Fibroblast of lung (primary cell): ENCODE results near the gene ZNF319.

ENCODE experiments used
- CTCF ChIP-seq, 2 donors: IDR thresholded peaks in 1 of 2; conservative IDR thresholded peaks in 1 of 2; 1 replicate in 1 of 2; 2 replicates in 1 of 2; pipeline ENCODE4 v1.5.1; 2011 to 2012; ENCODE audit warnings: low read length in 2 of 2, control low read depth in 1 of 2, inconsistent platforms in 1 of 2, low read depth in 1 of 2, mild to moderate bottlenecking in 1 of 2
- EZH2 ChIP-seq: IDR thresholded peaks from 2 replicates; pipeline ENCODE4 v1.5.1; 2012; ENCODE audit warnings: low read length, control low read depth, mild to moderate bottlenecking; ENCODE audit errors: missing control alignments

DNA sequence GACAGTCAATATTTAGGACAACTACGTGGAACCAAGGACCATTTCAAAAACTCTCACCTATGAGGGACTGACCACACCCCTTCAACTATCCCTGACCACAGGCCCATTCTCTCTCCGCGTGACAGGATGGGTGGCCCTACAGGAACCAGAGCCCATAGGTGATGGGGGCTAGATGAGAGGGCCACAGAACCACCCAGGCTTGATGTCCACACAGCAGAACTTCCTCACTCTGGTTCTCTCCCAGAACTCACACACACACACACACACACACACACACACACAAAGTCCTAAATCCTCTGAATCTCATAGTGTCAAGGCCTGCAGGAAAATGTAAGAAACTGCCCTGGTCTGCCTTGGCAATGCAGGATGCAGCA, 1.5 kb downstream of the ZNF319 start:
- TF ChIP-seq CTCF (conservative IDR thresholded peaks at IDR 0.05 in 1 of 2, IDR thresholded peaks at IDR 0.05 in 1 of 2; ENCODE audit: low read depth in 1 of 2, low read length in 2 of 2): no peak
- TF ChIP-seq EZH2: no peak
